HG02763 (cell line): ENCODE measurements around the gene LRRIQ1.

ENCODE experiments used
- ATAC-seq: cut with Tn5 transposase; IDR thresholded peaks from one replicate; pipeline ENCODE4 v1.9.1; 2021; ENCODE audit warnings: mild to moderate bottlenecking, moderate library complexity; ENCODE audit not compliant: unreplicated experiment

Gene LRRIQ1

GRCh38 chr12:85057370-85057963, 21.3 kb downstream of the LRRIQ1 start:
- peak; percentile 67 for ATAC-seq

- ATAC-seq: no peak
Observed at GRCh38 chr12:85058339-85058738, 22.2 kb downstream of the LRRIQ1 start.

GRCh38 chr12:85059594-85059993, 23.4 kb downstream of the LRRIQ1 start:
- ATAC-seq: no peak

GRCh38 chr12:85060916-85061315, 24.8 kb downstream of the LRRIQ1 start:
- ATAC-seq: no peak

GRCh38 chr12:85065837-85066482, 29.8 kb downstream of the LRRIQ1 start:
- ATAC-seq: no peak

- no peak for ATAC-seq
Observed at GRCh38 chr12:85072826-85073225, 36.7 kb downstream of the LRRIQ1 start.

- ATAC-seq: peak; percentile 74
Observed at GRCh38 chr12:85076688-85077430, 40.7 kb downstream of the LRRIQ1 start.

- ATAC-seq: no peak
Observed at GRCh38 chr12:85085066-85085465, 48.9 kb downstream of the LRRIQ1 start.

- ATAC-seq: no peak
Observed at GRCh38 chr12:85089792-85090191, 53.6 kb downstream of the LRRIQ1 start.

GRCh38 chr12:85092814-85093370, 56.7 kb downstream of the LRRIQ1 start:
- ATAC-seq: no peak

- ATAC-seq: no peak
Observed at GRCh38 chr12:85095501-85095900, 59.4 kb downstream of the LRRIQ1 start.

- ATAC-seq: no peak
Observed at GRCh38 chr12:85130646-85131045, 94.5 kb downstream of the LRRIQ1 start.

- no peak for ATAC-seq
Observed at GRCh38 chr12:85138833-85139232, 102.7 kb downstream of the LRRIQ1 start.

- ATAC-seq: no peak
Observed at GRCh38 chr12:85147331-85147730, 111.2 kb downstream of the LRRIQ1 start.

GRCh38 chr12:85152311-85152729, 116.2 kb downstream of the LRRIQ1 start:
- ATAC-seq: no peak

- ATAC-seq: no peak
Observed at GRCh38 chr12:85155791-85156190, 119.6 kb downstream of the LRRIQ1 start.

GRCh38 chr12:85156569-85156968, 120.4 kb downstream of the LRRIQ1 start:
- ATAC-seq: no peak

- no peak for ATAC-seq
Observed at GRCh38 chr12:85157035-85157603, 121.0 kb downstream of the LRRIQ1 start.

- ATAC-seq: no peak
Observed at GRCh38 chr12:85163752-85164321, 127.7 kb downstream of the LRRIQ1 start.

- ATAC-seq: no peak
Observed at GRCh38 chr12:85179680-85180270, 143.6 kb downstream of the LRRIQ1 start.

GRCh38 chr12:85182699-85183098, 146.5 kb downstream of the LRRIQ1 start:
- ATAC-seq: no peak
